Erythroblast (primary cell): ENCODE data around the gene PTH2.

Experiments used
- GATA1 ChIP-seq: IDR thresholded peaks from 2 replicates; pipeline ENCODE4 v1.6.1; 2011; ENCODE audit warnings: low read depth, mild to moderate bottlenecking, control low read depth, low read length, moderate library complexity
- POLR2A ChIP-seq: IDR thresholded peaks from 2 replicates; pipeline ENCODE4 v1.6.1; 2011; ENCODE audit warnings: mild to moderate bottlenecking, low read length

DNA sequence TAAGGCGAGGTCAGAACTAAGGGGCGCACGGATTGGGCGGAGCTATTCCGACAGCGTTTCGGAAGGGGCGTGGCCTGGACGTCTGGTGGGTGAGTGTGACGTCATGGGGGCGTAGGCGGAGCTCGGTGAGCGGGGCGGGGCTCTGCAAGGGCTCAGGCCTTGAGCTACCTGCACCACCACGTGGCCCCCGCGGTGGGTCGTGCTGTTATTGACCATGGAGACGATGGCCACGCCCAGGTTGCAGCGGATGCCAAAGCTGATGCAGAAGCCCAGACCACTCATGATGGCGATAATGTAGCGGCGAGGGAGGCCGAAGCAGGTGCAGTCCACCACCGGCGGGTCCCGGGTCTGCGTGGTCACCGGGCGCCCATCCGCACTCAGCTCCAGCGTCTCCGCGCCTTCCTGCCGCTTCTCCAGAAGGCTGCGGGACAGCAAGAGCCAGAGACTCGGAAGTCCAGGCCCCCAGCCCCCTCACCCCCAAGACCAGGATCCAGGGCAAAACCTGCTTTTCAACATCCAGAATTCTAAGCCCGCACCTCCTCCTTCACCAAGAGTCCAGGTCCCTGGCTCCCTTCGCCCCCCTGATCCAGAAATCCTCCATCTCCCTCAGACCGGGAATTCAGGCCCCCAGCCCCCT, 13.3 kb upstream of the PTH2 start:
- no peak for TF ChIP-seq POLR2A
- no peak for TF ChIP-seq GATA1
